CD14-positive monocyte (primary cell): ENCODE results near the gene MAN1C1. TPM values are rescaled to one million over a fixed set of nuclear protein-coding genes. Genes with fewer than 3 reads are reported as not detected.

Experiments
- DNase-seq, 3 donors: peaks; one replicate each; pipeline ENCODE4 v3.0.0-alpha.2; 2011 to 2022
- H2AFZ ChIP-seq: 2 replicates; pipeline ENCODE4 v1.6.0; 2012; ENCODE audit warnings: mild to moderate bottlenecking, low read depth, low read length, inconsistent platforms; ENCODE audit not compliant: insufficient read depth, poor library complexity, severe bottlenecking
- H3K27ac ChIP-seq, 2 donors: 1 replicate in 1 of 2; 2 replicates in 1 of 2; pipeline ENCODE4 v1.5.1; 2012 to 2013; ENCODE audit warnings: low read length in 2 of 2, control low read depth in 1 of 2, inconsistent platforms in 1 of 2, low read depth in 1 of 2, mild to moderate bottlenecking in 1 of 2
- H3K27me3 ChIP-seq, 2 donors: one replicate each; pipeline versions ENCODE4 v1.6.0 to v1.6.1; 2011 to 2013; ENCODE audit warnings: low read length in 2 of 2; ENCODE audit not compliant: control insufficient read depth in 2 of 2, insufficient read depth in 2 of 2
- H3K36me3 ChIP-seq, 2 donors: replicated peaks in 1 of 2; 1 replicate in 1 of 2; 2 replicates in 1 of 2; pipeline versions ENCODE4 v1.5.1 to v1.6.1; 2012 to 2013; ENCODE audit warnings: low read length in 2 of 2, control low read depth in 1 of 2, inconsistent platforms in 1 of 2, mild to moderate bottlenecking in 1 of 2; ENCODE audit not compliant: insufficient read depth in 2 of 2, control insufficient read depth in 1 of 2
- H3K4me1 ChIP-seq, 2 donors: 1 replicate in 1 of 2; 2 replicates in 1 of 2; pipeline versions ENCODE4 v1.5.1 to v1.6.1; 2012 to 2013; ENCODE audit warnings: low read length in 2 of 2, control low read depth in 1 of 2, inconsistent platforms in 1 of 2, mild to moderate bottlenecking in 1 of 2, moderate library complexity in 1 of 2; ENCODE audit not compliant: insufficient read depth in 2 of 2, control insufficient read depth in 1 of 2
- H3K4me2 ChIP-seq: replicated peaks from 2 replicates; pipeline ENCODE3; 2012; ENCODE audit warnings: low read length, moderate library complexity, mild to moderate bottlenecking; ENCODE audit not compliant: poor library complexity, severe bottlenecking; ENCODE audit errors: extremely low read depth
- H3K4me3 ChIP-seq, 3 experiments: fragments of 200-600 bp in 1 of 3; sonication (generic) in 1 of 3; replicated peaks in 1 of 3; 1 replicate in 2 of 3; 2 replicates in 1 of 3; pipeline ENCODE4 v1.5.1; 2011 to 2013; ENCODE audit warnings: low read length in 3 of 3, mild to moderate bottlenecking in 3 of 3, control low read depth in 2 of 3, low read depth in 2 of 3, inconsistent platforms in 1 of 3, moderate library complexity in 1 of 3
- H3K79me2 ChIP-seq: 2 replicates; pipeline ENCODE4 v1.6.0; 2012; ENCODE audit warnings: mild to moderate bottlenecking, control low read depth, inconsistent platforms, low read length, moderate library complexity; ENCODE audit not compliant: insufficient read depth
- H3K9ac ChIP-seq: 2 replicates; pipeline ENCODE4 v1.6.0; 2017; ENCODE audit warnings: low read length, mild to moderate bottlenecking; ENCODE audit not compliant: insufficient read depth, poor library complexity, severe bottlenecking
- H3K9me3 ChIP-seq, 2 donors: replicated peaks in 1 of 2; 1 replicate in 1 of 2; 2 replicates in 1 of 2; pipeline versions ENCODE4 v1.5.1 to v1.6.1; 2012 to 2013; ENCODE audit warnings: low read length in 2 of 2, control low read depth in 1 of 2; ENCODE audit not compliant: control insufficient read depth in 1 of 2, insufficient read depth in 1 of 2
- H4K20me1 ChIP-seq: 2 replicates; pipeline ENCODE4 v1.6.0; 2012; ENCODE audit warnings: mild to moderate bottlenecking, low read length, control low read depth, moderate library complexity; ENCODE audit not compliant: insufficient read depth
- H3K27ac Mint-ChIP-seq, 7 donors: one replicate each; pipeline ENCODE4 v1.8.0; 2020; ENCODE audit warnings: mild to moderate bottlenecking in 7 of 7, mixed read lengths in 7 of 7, moderate library complexity in 6 of 7, inconsistent platforms in 2 of 7
- H3K27me3 Mint-ChIP-seq, 3 donors: one replicate each; pipeline ENCODE4 v1.8.0; 2021 to 2022; ENCODE audit warnings: low read depth in 3 of 3, mild to moderate bottlenecking in 3 of 3, mixed read lengths in 3 of 3, moderate library complexity in 3 of 3, inconsistent platforms in 1 of 3
- H3K36me3 Mint-ChIP-seq, 2 donors: one replicate each; pipeline ENCODE4 v1.8.0; 2020; ENCODE audit warnings: mixed read lengths in 2 of 2, inconsistent platforms in 1 of 2, mild to moderate bottlenecking in 1 of 2
- H3K4me1 Mint-ChIP-seq: one replicate; pipeline ENCODE4 v1.8.0; 2020; ENCODE audit warnings: mild to moderate bottlenecking, mixed read lengths
- H3K4me3 Mint-ChIP-seq, 2 donors: one replicate each; pipeline ENCODE4 v1.8.0; 2020; ENCODE audit warnings: mild to moderate bottlenecking in 2 of 2, mixed read lengths in 2 of 2, moderate library complexity in 1 of 2
- H3K9me3 Mint-ChIP-seq, 7 donors: one replicate each; pipeline ENCODE4 v1.8.0; 2020 to 2022; ENCODE audit warnings: mixed read lengths in 7 of 7, mild to moderate bottlenecking in 6 of 7, moderate library complexity in 6 of 7, inconsistent platforms in 2 of 7
- WGBS: methylation state at CpG from one replicate; pipeline ENCODE4 v1.1.5; 2013; ENCODE audit warnings: missing lambda C conversion rate; ENCODE audit not compliant: insufficient coverage; 5-methylcytosine and 5-hydroxymethylcytosine counted together
- intact Hi-C, 2 donors: fragments of 100-400 bp; cut with micrococcal nuclease; formaldehyde crosslinking; loops; one replicate each; pipeline versions ENCODE4 v1.15.0 to v1.15.1; 2023
- polyA plus RNA-seq, 3 donors: library from polyadenylated mRNA; depleted of rRNA in 1 of 3; unstranded in 2 of 3; stranded (reverse) in 1 of 3; fragments of 300-500 nt in 2 of 3; fragments of >200 nt in 1 of 3; fragmentation: Illumina TruSeq in 2 of 3; gene quantifications; 1 replicate in 2 of 3; 2 replicates in 1 of 3; pipeline ENCODE4 v1.2.3, GENCODE V29; 2012 to 2021
- TF ChIP-seq, protein P1 (sequence below): fragments of 200-600 bp; IDR thresholded peaks from one replicate; pipeline ENCODE4 v1.8.0; 2022; ENCODE audit warnings: antibody characterized with exemption, mild to moderate bottlenecking

Gene MAN1C1
- polyA plus RNA-seq, 3 donors: 1.2 to 7.2 (median 1.7) TPM

DNA sequence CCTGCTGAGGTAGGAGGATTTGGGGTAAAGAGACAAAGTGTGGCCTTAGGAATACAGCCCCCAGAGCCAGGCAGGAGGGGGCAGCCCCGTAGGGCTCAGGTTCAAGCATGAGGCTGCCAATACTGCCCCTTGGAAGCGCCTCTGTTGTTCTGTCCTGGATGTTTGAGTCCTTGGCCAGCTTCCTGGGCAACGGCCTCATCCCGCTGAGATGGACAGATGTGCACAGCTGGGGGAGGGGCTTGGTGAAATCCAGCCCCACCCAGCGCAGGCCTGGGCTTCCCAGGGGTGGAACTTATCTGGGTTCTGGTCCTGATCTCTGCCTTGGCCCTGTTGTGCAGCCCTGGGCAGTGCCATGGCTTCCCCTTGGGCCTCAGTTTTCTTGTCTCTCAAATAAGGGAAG lies 34.8 kb upstream of the MAN1C1 start:
- H3K36me3 ChIP-seq: no peaks in the 10 kb centered on the region
- H4K20me1 ChIP-seq: no peaks in the 10 kb centered on the region
- Mint-ChIP-seq H3K4me1 (peaks cover 9% of the 10 kb centered on the region), H3K4me3 (no peak overlapping the region), H3K36me3 (no peaks in the 10 kb centered on the region), H3K27ac (no peak overlapping the region), H3K27me3 (peaks cover 2 to 10% (median 6%) of the 10 kb centered on the region in 3 donors), H3K9me3 (peaks cover 0 to 4% (median 0%) of the 10 kb centered on the region in 7 donors)
- H3K4me1 ChIP-seq: peaks cover 5 to 7% of the 10 kb centered on the region in 2 donors
- no peak overlapping the region for H3K27ac ChIP-seq
- no peaks in the 10 kb centered on the region for H3K27me3 ChIP-seq
- H3K79me2 ChIP-seq: no peaks in the 10 kb centered on the region
- H3K4me2 ChIP-seq: no peak overlapping the region
- intact Hi-C loops: no loop called here
- no peak for DNase-seq
- H3K9ac ChIP-seq: no peak overlapping the region
- no peak overlapping the region for H2AFZ ChIP-seq
- no peaks in the 10 kb centered on the region for H3K9me3 ChIP-seq
- 100% methylated on average over 5 of the region's 5 CpGs for WGBS
- TF ChIP-seq, protein P1, sequence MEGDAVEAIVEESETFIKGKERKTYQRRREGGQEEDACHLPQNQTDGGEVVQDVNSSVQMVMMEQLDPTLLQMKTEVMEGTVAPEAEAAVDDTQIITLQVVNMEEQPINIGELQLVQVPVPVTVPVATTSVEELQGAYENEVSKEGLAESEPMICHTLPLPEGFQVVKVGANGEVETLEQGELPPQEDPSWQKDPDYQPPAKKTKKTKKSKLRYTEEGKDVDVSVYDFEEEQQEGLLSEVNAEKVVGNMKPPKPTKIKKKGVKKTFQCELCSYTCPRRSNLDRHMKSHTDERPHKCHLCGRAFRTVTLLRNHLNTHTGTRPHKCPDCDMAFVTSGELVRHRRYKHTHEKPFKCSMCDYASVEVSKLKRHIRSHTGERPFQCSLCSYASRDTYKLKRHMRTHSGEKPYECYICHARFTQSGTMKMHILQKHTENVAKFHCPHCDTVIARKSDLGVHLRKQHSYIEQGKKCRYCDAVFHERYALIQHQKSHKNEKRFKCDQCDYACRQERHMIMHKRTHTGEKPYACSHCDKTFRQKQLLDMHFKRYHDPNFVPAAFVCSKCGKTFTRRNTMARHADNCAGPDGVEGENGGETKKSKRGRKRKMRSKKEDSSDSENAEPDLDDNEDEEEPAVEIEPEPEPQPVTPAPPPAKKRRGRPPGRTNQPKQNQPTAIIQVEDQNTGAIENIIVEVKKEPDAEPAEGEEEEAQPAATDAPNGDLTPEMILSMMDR: no peak
- H3K4me3 ChIP-seq: no peak overlapping the region

DNA sequence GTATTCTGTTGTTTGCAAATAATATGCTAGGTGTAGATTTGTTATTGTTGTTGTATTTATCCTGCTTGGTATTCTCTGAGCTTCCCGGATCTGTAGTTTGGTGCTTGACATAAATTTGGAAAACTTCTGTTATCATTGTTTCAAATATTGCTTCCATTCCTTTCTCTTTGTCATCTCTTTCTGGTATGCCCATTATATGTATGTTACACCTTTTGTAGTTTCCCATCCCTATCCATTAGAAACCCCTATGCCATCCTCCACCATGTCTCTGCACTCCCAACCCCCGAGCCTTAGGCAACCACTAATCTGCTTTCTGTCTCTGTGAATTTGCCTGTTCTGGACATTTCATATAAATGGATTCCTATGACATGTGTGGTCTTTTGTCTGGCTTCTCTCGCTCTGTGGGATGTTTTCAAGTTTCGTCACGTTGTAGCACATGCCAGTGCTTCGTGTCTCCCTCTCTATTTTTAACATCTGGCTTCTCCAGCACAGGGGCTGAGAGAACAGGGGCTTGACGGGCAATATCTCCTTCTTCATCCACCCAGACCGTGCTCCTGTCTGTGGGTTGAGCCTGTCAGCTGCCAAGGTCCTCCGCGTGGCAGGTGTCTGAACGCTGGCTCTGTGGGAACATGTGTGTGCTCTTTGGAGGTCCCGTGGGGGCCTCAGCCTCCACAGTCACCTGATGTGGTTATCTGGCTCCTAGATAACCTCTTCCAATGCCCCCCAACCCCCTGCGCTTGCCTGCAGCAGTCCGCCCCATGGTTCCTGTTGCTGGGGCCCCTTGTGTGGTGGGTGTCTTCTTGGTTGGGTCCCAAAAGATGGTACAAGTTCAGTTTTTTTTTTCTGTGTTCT lies 32.8 kb upstream of the MAN1C1 start:
- Mint-ChIP-seq H3K4me1 (peaks cover 9% of the 10 kb centered on the region), H3K27me3 (peaks cover 2 to 10% (median 5%) of the 10 kb centered on the region in 3 donors), H3K4me3 (no peak overlapping the region), H3K27ac (no peak overlapping the region), H3K9me3 (peaks cover 0 to 4% (median 0%) of the 10 kb centered on the region in 7 donors), H3K36me3 (no peaks in the 10 kb centered on the region)
- no peak for DNase-seq
- Histone ChIP-seq H4K20me1 (no peaks in the 10 kb centered on the region), H3K36me3 (no peaks in the 10 kb centered on the region), H3K9me3 (no peaks in the 10 kb centered on the region), H3K27ac (no peak overlapping the region), H3K4me1 (peaks cover 5 to 7% of the 10 kb centered on the region in 2 donors), H3K9ac (no peak overlapping the region), H3K79me2 (no peaks in the 10 kb centered on the region), H3K4me3 (no peak overlapping the region), H3K4me2 (no peak overlapping the region), H3K27me3 (no peaks in the 10 kb centered on the region), H2AFZ (no peak overlapping the region)
- TF ChIP-seq, protein P1: no peak
- intact Hi-C loops: no loop called here
- 96% methylated on average over 4 of the region's 14 CpGs for WGBS
